ENCODE results near the gene PTPN3. TPM values are rescaled to one million over a fixed set of nuclear protein-coding genes. Genes with fewer than 3 reads are reported as not detected.

Gene PTPN3
- total and polyA plus RNA-seq, 2 experiments from 2014 or later: 1.4 to 2.6 TPM

GRCh38 chr9:109403116-109403515 is 95.0 kb downstream of the PTPN3 start:
- Mint-ChIP-seq H3K27me3 (ENCODE audit: insufficient read depth, low read depth, poor library complexity) (peaks cover 8% of the 10 kb centered on the region), H3K27ac (no peak overlapping the region), H3K9me3 (no peaks in the 10 kb centered on the region), H3K4me3 (no peak overlapping the region), H3K4me1 (peaks cover 17% of the 10 kb centered on the region), H3K36me3 (ENCODE audit: low read depth) (no peaks in the 10 kb centered on the region; the same call in 2 of the 3 replicates)
- Histone ChIP-seq H3K27ac (ENCODE audit: low read depth) (no peak overlapping the region), H3K36me3 (ENCODE audit: insufficient read depth) (no peaks in the 10 kb centered on the region), H3K27me3 (ENCODE audit: insufficient read depth) (no peaks in the 10 kb centered on the region), H3K4me3 (no peak overlapping the region), H2AFZ (no peak overlapping the region), H3K4me1 (ENCODE audit: insufficient read depth) (peaks cover 6% of the 10 kb centered on the region), H3K9me2 (ENCODE audit: insufficient read depth) (no peaks in the 10 kb centered on the region), H3K79me2 (replicated peaks; ENCODE audit: insufficient read depth) (no peaks in the 10 kb centered on the region), H3K4me2 (no peak overlapping the region), H4K20me1 (replicated peaks; ENCODE audit: insufficient read depth) (no peaks in the 10 kb centered on the region), H3F3A (replicated peaks; ENCODE audit: low read depth) (no peaks in the 10 kb centered on the region)
- DNase-seq (ENCODE audit: low spot score) (no peak), ATAC-seq (no peak)
- no peak for TF ChIP-seq POLR2AphosphoS5 (IDR thresholded peaks at IDR 0.05; ENCODE audit: low read depth)
- no peak for TF ChIP-seq STAT1 (IDR thresholded peaks at IDR 0.05; ENCODE audit: unreplicated experiment)
- no peak for TF ChIP-seq EZH2phosphoT487 (IDR thresholded peaks at IDR 0.05; ENCODE audit: unreplicated experiment)
- TF ChIP-seq ZNF462 (CRISPR knock-in tag; IDR thresholded peaks at IDR 0.05): no peak
- TF ChIP-seq ETS1 (IDR thresholded peaks at IDR 0.05): no peak
- no peak for TF ChIP-seq EZH2 (IDR thresholded peaks at IDR 0.05; ENCODE audit: low read depth, unreplicated experiment)
- no peak for TF ChIP-seq ZNF114 (CRISPR knock-in tag; IDR thresholded peaks at IDR 0.05)
- TF ChIP-seq NANOG (IDR thresholded peaks at IDR 0.05; ENCODE audit: borderline replicate concordance): no peak
- no peak for TF ChIP-seq CREB1 (CRISPR knock-in tag; IDR thresholded peaks at IDR 0.05; ENCODE audit: low read depth)
